22Rv1 (cell line): ENCODE measurements around the gene NPAS2.

ENCODE experiments used
- H3K27ac ChIP-seq: fragments of 450-650 bp; 2 replicates; pipeline ENCODE4 v1.5.1; 2017
- CTCF ChIP-seq: fragments of 450-650 bp; IDR thresholded peaks from 2 replicates; pipeline ENCODE4 v1.5.1; 2017; ENCODE audit warnings: mild to moderate bottlenecking
- ZFX ChIP-seq: fragments of 450-650 bp; IDR thresholded peaks from 2 replicates; pipeline ENCODE4 v1.6.1; 2017; ENCODE audit warnings: antibody characterized with exemption, borderline replicate concordance

Gene NPAS2

GRCh38 chr2:100819370-100820272, at the start of gene NPAS2:
TSS of gene NPAS2 (plus strand) at chr2:100820139. CDS start at chr2:100904755, 84,616 bp downstream.
- no peak for TF ChIP-seq ZFX
- TF ChIP-seq CTCF: no peak
- peak within 1 kb of the TSS; percentile 50 for H3K27ac ChIP-seq

- H3K27ac ChIP-seq: no peak overlapping the region
- no peak for TF ChIP-seq CTCF
- no peak for TF ChIP-seq ZFX
These were observed 48.8 kb upstream of the NPAS2 start for GRCh38 chr2:100771125-100771524.

GRCh38 chr2:100773538-100773937, 46.4 kb upstream of the NPAS2 start:
- TF ChIP-seq ZFX: no peak
- no peak for TF ChIP-seq CTCF
- no peak overlapping the region for H3K27ac ChIP-seq

GRCh38 chr2:100776445-100776844, 43.5 kb upstream of the NPAS2 start:
- H3K27ac ChIP-seq: no peak overlapping the region
- no peak for TF ChIP-seq ZFX
- TF ChIP-seq CTCF: no peak

GRCh38 chr2:100778637-100779450, 41.1 kb upstream of the NPAS2 start:
- no peak overlapping the region for H3K27ac ChIP-seq
- TF ChIP-seq ZFX: no peak
- no peak for TF ChIP-seq CTCF

- no peak overlapping the region for H3K27ac ChIP-seq
- no peak for TF ChIP-seq CTCF
- no peak for TF ChIP-seq ZFX
These were observed 40.1 kb upstream of the NPAS2 start for GRCh38 chr2:100779908-100780202.
